Measurements from ENCODE around the gene CRHR1.

The CRHR1 gene

DNA sequence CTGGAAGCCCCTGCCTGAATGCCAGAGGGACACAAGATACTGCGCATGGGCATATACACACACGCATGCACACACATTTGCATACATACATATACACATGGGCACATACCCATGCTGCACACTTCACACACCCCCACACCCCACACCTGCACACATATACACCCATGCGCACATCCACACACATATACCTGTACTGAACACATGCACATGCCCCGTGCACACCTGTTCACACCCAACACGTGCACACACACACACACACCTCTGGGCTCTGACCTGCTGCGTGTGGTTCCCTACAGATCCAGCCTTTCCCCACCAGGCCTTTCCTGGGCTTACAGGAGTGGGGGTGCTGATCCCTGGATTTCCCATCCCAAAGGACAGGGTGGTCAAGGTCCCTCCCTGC lies 66.9 kb downstream of the CRHR1 start:
- TF ChIP-seq, protein P1, sequence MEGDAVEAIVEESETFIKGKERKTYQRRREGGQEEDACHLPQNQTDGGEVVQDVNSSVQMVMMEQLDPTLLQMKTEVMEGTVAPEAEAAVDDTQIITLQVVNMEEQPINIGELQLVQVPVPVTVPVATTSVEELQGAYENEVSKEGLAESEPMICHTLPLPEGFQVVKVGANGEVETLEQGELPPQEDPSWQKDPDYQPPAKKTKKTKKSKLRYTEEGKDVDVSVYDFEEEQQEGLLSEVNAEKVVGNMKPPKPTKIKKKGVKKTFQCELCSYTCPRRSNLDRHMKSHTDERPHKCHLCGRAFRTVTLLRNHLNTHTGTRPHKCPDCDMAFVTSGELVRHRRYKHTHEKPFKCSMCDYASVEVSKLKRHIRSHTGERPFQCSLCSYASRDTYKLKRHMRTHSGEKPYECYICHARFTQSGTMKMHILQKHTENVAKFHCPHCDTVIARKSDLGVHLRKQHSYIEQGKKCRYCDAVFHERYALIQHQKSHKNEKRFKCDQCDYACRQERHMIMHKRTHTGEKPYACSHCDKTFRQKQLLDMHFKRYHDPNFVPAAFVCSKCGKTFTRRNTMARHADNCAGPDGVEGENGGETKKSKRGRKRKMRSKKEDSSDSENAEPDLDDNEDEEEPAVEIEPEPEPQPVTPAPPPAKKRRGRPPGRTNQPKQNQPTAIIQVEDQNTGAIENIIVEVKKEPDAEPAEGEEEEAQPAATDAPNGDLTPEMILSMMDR (conservative IDR thresholded peaks at IDR 0.05; ENCODE audit: low read depth, low read length): no peak
- no peak overlapping the region for H3K4me3 ChIP-seq (ENCODE audit: low read length)
- DNase-seq (ENCODE audit: low read depth): no peak

DNA sequence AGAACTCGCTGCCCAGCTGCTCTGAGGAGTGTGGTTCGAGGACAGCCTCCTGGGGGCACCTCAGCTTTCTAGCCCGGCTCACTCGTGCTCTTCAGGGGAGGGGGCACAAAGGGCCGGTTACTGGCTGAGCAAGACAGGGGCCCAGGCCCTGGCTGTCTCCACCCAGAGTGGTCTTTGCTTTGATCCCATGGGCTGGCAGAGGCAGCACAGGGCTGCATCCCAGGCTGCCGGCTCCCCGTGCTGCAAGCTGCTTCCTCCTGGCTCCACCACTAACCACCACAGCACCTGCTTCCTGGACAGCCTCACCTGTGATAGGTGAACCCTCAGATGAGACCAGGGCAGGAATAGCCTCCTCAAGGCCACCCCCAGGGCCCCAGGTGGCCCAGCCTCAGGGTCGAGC lies 67.3 kb downstream of the CRHR1 start:
- TF ChIP-seq, protein P1 (conservative IDR thresholded peaks at IDR 0.05; ENCODE audit: low read depth, low read length): no peak
- no peak for DNase-seq (ENCODE audit: low read depth)
- no peak overlapping the region for H3K4me3 ChIP-seq (ENCODE audit: low read length)

DNA sequence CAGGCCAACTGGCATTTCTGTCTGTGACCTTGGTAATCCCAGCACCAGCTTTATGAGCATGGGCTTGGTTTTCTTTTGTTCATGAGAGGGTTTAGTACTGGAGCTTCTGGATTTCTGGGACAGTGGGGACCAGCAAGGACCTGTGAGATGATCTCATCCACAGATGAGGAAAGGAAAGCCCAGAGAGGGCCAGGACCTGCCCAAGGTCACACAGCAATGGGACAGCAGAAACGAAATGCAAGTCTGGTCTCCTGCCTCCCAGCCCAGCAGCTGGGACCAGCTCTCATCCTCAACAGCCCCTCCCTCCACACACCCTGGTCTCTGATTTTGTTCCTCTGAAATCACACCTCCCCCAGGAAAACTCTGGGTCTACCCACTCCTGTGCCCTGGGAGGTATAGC lies 67.8 kb downstream of the CRHR1 start:
- H3K4me3 ChIP-seq (ENCODE audit: low read length): no peak overlapping the region
- TF ChIP-seq, protein P1 (conservative IDR thresholded peaks at IDR 0.05; ENCODE audit: low read depth, low read length): no peak
- DNase-seq (ENCODE audit: low read depth): no peak

DNA sequence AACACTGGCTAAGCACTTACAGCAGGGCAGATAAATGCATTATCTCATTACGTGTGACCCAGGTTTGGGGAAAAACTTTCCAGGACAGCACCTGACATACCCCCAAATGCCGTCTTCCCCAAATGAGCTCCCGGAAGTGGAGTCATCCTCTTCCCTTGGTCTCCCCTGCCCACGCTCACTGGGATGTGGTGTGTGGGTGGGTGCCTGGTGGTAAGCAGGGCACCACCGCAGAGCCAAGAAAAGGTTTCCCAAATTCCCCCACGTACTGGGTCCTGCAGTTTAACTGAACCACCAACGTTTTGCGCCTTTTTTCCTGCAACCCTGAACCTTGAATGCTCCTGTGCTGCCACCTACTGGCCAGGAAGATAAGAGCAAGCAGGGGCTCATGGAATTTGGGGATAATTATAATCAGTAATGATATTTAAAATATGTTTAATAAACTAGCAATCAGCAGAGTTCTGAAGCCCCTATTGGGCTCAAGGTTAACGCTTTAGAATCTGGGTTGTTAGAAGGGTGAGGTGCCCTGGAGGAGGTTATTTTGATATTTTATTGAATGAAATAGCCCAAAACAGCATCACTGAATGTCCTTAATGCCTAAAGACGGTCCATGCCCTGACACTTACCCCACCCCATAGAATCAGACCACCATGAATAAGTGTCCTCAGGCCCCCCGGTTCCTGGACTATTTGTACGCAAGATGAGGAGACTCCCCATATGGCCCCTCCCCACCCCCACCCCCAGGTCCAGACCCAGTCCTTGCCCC lies 68.6 kb downstream of the CRHR1 start:
- TF ChIP-seq, protein P1 (conservative IDR thresholded peaks at IDR 0.05; ENCODE audit: low read depth, low read length): peak; percentile 96
- H3K4me3 ChIP-seq (ENCODE audit: low read length): no peak overlapping the region
- DNase-seq (ENCODE audit: low read depth): no peak

DNA sequence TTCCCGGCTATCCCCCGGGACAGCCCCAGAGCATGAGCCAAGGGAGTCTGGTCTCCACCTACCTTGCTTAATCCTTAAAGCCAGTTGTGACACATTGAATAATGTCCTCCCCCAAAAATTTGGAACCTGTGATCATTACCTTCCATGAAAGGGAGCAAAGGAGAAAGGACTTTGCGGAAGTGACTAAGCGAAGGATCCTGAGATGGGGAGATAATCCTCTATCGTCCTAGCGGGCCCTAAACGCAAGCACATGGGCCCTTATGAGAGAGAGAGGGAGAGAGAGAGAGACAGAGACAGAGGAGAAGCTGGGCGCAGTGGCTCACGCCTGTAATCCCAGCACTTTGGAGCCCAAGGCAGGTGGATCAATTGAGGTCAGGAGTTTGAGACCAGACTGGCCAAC lies 70.1 kb downstream of the CRHR1 start:
- no peak for DNase-seq (ENCODE audit: low read depth)
- no peak overlapping the region for H3K4me3 ChIP-seq (ENCODE audit: low read length)
- TF ChIP-seq, protein P1 (conservative IDR thresholded peaks at IDR 0.05; ENCODE audit: low read depth, low read length): no peak

DNA sequence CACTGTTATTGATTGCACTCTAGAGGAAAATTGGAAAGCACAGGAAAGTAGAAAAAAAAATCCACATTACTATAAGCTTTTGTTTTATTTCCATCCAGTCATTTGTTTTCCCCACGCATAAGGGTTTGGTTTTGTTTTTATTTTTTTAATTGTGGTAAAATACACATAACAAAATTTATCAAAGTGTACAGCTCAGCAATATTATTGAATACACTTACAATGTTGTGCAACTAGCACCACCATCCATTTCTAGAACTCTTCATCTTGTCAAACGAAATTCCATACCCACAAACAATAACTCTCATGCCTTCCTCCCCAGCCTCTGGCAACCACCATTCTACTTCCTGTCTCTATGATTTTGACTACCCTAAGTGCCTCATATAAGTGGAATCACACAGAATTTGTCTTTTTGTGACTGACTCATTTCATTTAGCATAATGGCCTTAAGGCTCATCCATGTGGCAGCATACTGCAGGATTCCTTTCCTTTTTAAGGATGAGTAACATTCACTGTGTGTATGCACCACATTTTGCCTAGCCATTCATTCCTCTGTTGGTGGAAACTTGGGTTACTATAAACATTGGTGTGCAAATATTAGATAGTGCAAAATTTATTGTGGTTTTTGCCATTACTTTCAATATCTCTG lies 71.7 kb downstream of the CRHR1 start:
- TF ChIP-seq, protein P1 (conservative IDR thresholded peaks at IDR 0.05; ENCODE audit: low read depth, low read length): no peak
- no peak overlapping the region for H3K4me3 ChIP-seq (ENCODE audit: low read length)
- no peak for DNase-seq (ENCODE audit: low read depth)

Data from retinal pigment epithelial cell (primary cell).